WTC11 (cell line): ENCODE data around the gene MMP23B. TPM values are rescaled to one million over a fixed set of nuclear protein-coding genes. Genes with fewer than 3 reads are reported as not detected.

Experiments used
- ATAC-seq: fragments of 200-7000 bp; cut with Tn5 transposase; 2 replicates; pipeline ENCODE4 v1.10.0; 2021; ENCODE audit warnings: mild to moderate bottlenecking, moderate library complexity
- CTCF ChIA-PET: fragments of 300-600 bp; sonication (Branson Sonifier 250); formaldehyde crosslinking; loops from one replicate; lab custom pipeline; 2021; ENCODE audit warnings: antibody characterized with exemption; lab: Charles Lee
- POLR2A ChIA-PET: fragments of 350-600 bp; sonication (Branson Sonifier 250); formaldehyde crosslinking; loops from one replicate; lab custom pipeline; 2021; ENCODE audit warnings: antibody characterized with exemption; lab: Charles Lee
- DNase-seq: peaks from one replicate; pipeline ENCODE4 v3.0.0; 2021; ENCODE audit warnings: low spot score
- H3K27ac Mint-ChIP-seq: 2 replicates; pipeline ENCODE4 v1.8.0; 2021; ENCODE audit warnings: mixed read lengths
- H3K27me3 Mint-ChIP-seq: 2 replicates; pipeline ENCODE4 v1.8.0; 2021; ENCODE audit warnings: low read depth, mild to moderate bottlenecking, moderate library complexity, mixed read lengths
- H3K36me3 Mint-ChIP-seq: 2 replicates; pipeline ENCODE4 v1.8.0; 2021; ENCODE audit warnings: mixed read lengths
- H3K4me1 Mint-ChIP-seq: 2 replicates; pipeline ENCODE4 v1.8.0; 2022; ENCODE audit warnings: mixed read lengths
- H3K4me3 Mint-ChIP-seq: 2 replicates; pipeline ENCODE4 v1.8.0; 2021; ENCODE audit warnings: mild to moderate bottlenecking, moderate library complexity, mixed read lengths
- H3K9me3 Mint-ChIP-seq: 2 replicates; pipeline ENCODE4 v1.8.0; 2021; ENCODE audit warnings: mixed read lengths
- ARID4B ChIP-seq: sonication (generic); formaldehyde crosslinking; IDR thresholded peaks from 2 replicates; pipeline ENCODE4 v1.8.0; 2023; ENCODE audit warnings: missing genetic modification reagents, mild to moderate bottlenecking, borderline replicate concordance
- E2F4 ChIP-seq: sonication (generic); formaldehyde crosslinking; IDR thresholded peaks from 2 replicates; pipeline ENCODE4 v1.8.1; 2022; ENCODE audit warnings: low read depth, mild to moderate bottlenecking, moderate library complexity, missing genetic modification reagents, borderline replicate concordance
- FOXK1 ChIP-seq: sonication (generic); formaldehyde crosslinking; IDR thresholded peaks from 2 replicates; pipeline ENCODE4 v1.8.0; 2022; ENCODE audit warnings: mild to moderate bottlenecking, moderate library complexity, missing genetic modification reagents
- FOXP4 ChIP-seq: sonication (generic); formaldehyde crosslinking; IDR thresholded peaks from 2 replicates; pipeline ENCODE4 v1.8.0; 2022; ENCODE audit warnings: mild to moderate bottlenecking, missing genetic modification reagents
- JUN ChIP-seq: sonication (generic); formaldehyde crosslinking; IDR thresholded peaks from 2 replicates; pipeline ENCODE4 v1.8.0; 2023; ENCODE audit warnings: mild to moderate bottlenecking, missing genetic modification reagents
- MXD4 ChIP-seq: fragments of 250-450 bp; sonication (Bioruptor Pico); IDR thresholded peaks from 2 replicates; pipeline ENCODE4 v1.8.0; 2021; ENCODE audit warnings: mild to moderate bottlenecking, moderate library complexity, borderline replicate concordance
- NFE2L1 ChIP-seq: sonication (generic); formaldehyde crosslinking; IDR thresholded peaks from 2 replicates; pipeline ENCODE4 v1.8.1; 2023; ENCODE audit warnings: missing genetic modification reagents
- TCF7 ChIP-seq: sonication (generic); formaldehyde crosslinking; IDR thresholded peaks from 2 replicates; pipeline ENCODE4 v1.8.0; 2022; ENCODE audit warnings: mild to moderate bottlenecking, low read depth, missing genetic modification reagents, moderate library complexity
- ZBTB43 ChIP-seq: sonication (generic); formaldehyde crosslinking; IDR thresholded peaks from 2 replicates; pipeline ENCODE4 v1.8.1; 2023; ENCODE audit warnings: mild to moderate bottlenecking, missing genetic modification reagents
- ZNF232 ChIP-seq: sonication (generic); formaldehyde crosslinking; IDR thresholded peaks from 2 replicates; pipeline ENCODE4 v1.8.0; 2022; ENCODE audit warnings: mild to moderate bottlenecking, missing genetic modification reagents
- ZNF281 ChIP-seq: sonication (generic); formaldehyde crosslinking; IDR thresholded peaks from 2 replicates; pipeline ENCODE4 v1.8.0; 2023; ENCODE audit warnings: mild to moderate bottlenecking, missing genetic modification reagents
- ZSCAN18 ChIP-seq: fragments of 250-450 bp; sonication (Bioruptor Pico); IDR thresholded peaks from 2 replicates; pipeline ENCODE4 v2.1.2; 2022; ENCODE audit warnings: mild to moderate bottlenecking, moderate library complexity
- total RNA-seq: library from RNA; stranded (reverse); gene quantifications from 3 replicates; pipeline ENCODE4 v1.2.3, GENCODE V29; 2021

The MMP23B gene
- total RNA-seq, 1 experiment from 2014 or later = 20.0 TPM

GRCh38 chr1:1615256-1616044 lies 16.5 kb upstream of the MMP23B start, which contains the start of gene MIB2 (continued):
- TF ChIP-seq FOXP4 (CRISPR knock-in tag) (no peak), ZBTB43 (no peak), TCF7 (0 out of 2 replicates have a peak, but pooled peaks have one; percentile 14), ZNF232 (CRISPR knock-in tag) (no peak; the same call in 1 of the 2 replicates), JUN (no peak), ZNF281 (no peak), ZSCAN18 (no peak), E2F4 (CRISPR knock-in tag) (no peak), NFE2L1 (CRISPR knock-in tag) (no peak), MXD4 (CRISPR knock-in tag) (no peak)
- TF ChIP-seq, all 79 proteins: peak for 20

GRCh38 chr1:1616045-1616790 lies 15.8 kb upstream of the MMP23B start:
- H3K27me3 Mint-ChIP-seq = no peaks in the 10 kb centered on the region
- 0 out of 2 replicates have a peak, but pooled peaks cover 5% of the 10 kb centered on the region for H3K36me3 Mint-ChIP-seq
- peaks cover 18% of the 10 kb centered on the region for H3K4me1 Mint-ChIP-seq
- ATAC-seq (peak; percentile 6), DNase-seq (peak; percentile 15)
- CTCF ChIA-PET = interaction anchor here (1.4 kb wide), 1 partner anchor 13 kb away, joined by 7 read pairs; no protein-coding TSS in a partner anchor
- no peaks in the 10 kb centered on the region for H3K9me3 Mint-ChIP-seq
- no peak overlapping the region for H3K27ac Mint-ChIP-seq
- TF ChIP-seq ARID4B (peak; percentile 10; the same call in 1 of the 2 replicates), FOXK1 (no peak)
- POLR2A ChIA-PET = interaction anchor here (0.6 to 1.5 kb wide), 3 partner anchors 13 to 269 kb away, joined by 3 to 7 read pairs (median 7); no protein-coding TSS in a partner anchor
- H3K4me3 Mint-ChIP-seq = peak overlapping the region; percentile 74
